PC-9 (cell line): Measurements from ENCODE around the gene CARS2.

Source experiments
- EZH2 ChIP-seq: fragments of 200-600 bp; sonication (generic); IDR thresholded peaks from 2 replicates; pipeline ENCODE4 v1.8.0; 2017; ENCODE audit warnings: antibody characterized with exemption, low read depth
- TF ChIP-seq, protein P1 (sequence below): fragments of 200-600 bp; sonication (generic); conservative IDR thresholded peaks from 2 replicates; pipeline ENCODE4 v1.6.1; 2017; ENCODE audit warnings: mixed run types, antibody characterized with exemption, mild to moderate bottlenecking, moderate library complexity

DNA sequence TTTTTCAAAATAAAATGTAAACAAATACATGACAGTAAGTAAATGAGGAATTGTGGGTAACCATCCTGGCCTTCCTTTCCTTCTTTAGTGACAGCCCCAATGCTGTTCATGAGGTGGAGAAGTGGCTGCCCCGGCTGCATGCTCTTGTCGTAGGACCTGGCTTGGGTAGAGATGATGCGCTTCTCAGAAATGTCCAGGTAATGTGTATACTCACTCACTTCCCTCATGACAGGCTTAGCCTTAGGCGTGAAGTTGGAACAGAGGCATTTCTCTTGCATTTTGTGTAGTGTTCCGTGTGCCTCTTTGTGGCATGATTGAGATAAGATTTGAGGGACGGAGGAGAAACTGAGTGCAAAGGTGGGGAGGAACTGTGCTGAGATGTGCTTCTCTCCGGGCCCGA is 78.6 kb downstream of the CARS2 start:
- TF ChIP-seq, protein P1, sequence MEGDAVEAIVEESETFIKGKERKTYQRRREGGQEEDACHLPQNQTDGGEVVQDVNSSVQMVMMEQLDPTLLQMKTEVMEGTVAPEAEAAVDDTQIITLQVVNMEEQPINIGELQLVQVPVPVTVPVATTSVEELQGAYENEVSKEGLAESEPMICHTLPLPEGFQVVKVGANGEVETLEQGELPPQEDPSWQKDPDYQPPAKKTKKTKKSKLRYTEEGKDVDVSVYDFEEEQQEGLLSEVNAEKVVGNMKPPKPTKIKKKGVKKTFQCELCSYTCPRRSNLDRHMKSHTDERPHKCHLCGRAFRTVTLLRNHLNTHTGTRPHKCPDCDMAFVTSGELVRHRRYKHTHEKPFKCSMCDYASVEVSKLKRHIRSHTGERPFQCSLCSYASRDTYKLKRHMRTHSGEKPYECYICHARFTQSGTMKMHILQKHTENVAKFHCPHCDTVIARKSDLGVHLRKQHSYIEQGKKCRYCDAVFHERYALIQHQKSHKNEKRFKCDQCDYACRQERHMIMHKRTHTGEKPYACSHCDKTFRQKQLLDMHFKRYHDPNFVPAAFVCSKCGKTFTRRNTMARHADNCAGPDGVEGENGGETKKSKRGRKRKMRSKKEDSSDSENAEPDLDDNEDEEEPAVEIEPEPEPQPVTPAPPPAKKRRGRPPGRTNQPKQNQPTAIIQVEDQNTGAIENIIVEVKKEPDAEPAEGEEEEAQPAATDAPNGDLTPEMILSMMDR = no peak
- no peak for TF ChIP-seq EZH2
